GM12873 (cell line): Measurements from ENCODE around the gene SMAD7.
A peak's percentile ranks its signal among the peaks of the same experiment; 100 is the strongest.

Source experiments
- TF ChIP-seq, protein P1 (sequence below): IDR thresholded peaks from 2 replicates; pipeline ENCODE4 v1.5.1; 2012; ENCODE audit warnings: low read depth, mild to moderate bottlenecking, moderate library complexity, low read length, control low read depth; ENCODE audit not compliant: insufficient read depth; ENCODE audit errors: missing control alignments

SMAD7 gene

GRCh38 chr18:48949606-48950535 is 894 bp downstream of the SMAD7 start:
- TF ChIP-seq, protein P1, sequence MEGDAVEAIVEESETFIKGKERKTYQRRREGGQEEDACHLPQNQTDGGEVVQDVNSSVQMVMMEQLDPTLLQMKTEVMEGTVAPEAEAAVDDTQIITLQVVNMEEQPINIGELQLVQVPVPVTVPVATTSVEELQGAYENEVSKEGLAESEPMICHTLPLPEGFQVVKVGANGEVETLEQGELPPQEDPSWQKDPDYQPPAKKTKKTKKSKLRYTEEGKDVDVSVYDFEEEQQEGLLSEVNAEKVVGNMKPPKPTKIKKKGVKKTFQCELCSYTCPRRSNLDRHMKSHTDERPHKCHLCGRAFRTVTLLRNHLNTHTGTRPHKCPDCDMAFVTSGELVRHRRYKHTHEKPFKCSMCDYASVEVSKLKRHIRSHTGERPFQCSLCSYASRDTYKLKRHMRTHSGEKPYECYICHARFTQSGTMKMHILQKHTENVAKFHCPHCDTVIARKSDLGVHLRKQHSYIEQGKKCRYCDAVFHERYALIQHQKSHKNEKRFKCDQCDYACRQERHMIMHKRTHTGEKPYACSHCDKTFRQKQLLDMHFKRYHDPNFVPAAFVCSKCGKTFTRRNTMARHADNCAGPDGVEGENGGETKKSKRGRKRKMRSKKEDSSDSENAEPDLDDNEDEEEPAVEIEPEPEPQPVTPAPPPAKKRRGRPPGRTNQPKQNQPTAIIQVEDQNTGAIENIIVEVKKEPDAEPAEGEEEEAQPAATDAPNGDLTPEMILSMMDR, result peak; percentile 11

DNA sequence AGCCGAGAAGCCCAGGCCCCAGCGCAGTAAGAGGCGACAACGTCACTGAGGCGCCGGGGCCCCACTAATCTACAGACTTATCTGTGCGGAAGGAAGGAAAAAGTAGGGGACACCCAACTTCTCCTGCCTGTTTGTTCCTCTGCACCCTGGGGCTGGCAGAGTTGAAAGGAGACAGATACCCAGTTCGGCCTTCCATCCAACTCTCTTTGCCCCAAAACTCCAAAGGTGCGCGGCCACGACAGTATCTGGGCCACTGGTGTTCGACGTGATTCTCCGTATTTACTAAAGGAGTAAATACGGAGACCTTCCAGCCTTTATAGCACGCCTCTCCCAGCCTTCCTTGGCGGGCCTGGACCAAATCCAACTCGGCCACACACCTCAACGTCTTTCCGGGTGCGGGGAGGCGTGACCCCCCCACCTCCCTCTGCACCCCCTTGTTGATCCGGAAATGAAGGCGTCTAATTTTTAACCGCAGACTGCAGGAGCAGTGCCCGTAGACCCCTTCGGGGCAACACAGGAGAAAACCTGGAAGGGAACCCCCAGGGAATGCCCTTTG is 1.6 kb downstream of the SMAD7 start:
- TF ChIP-seq, protein P1, result no peak

DNA sequence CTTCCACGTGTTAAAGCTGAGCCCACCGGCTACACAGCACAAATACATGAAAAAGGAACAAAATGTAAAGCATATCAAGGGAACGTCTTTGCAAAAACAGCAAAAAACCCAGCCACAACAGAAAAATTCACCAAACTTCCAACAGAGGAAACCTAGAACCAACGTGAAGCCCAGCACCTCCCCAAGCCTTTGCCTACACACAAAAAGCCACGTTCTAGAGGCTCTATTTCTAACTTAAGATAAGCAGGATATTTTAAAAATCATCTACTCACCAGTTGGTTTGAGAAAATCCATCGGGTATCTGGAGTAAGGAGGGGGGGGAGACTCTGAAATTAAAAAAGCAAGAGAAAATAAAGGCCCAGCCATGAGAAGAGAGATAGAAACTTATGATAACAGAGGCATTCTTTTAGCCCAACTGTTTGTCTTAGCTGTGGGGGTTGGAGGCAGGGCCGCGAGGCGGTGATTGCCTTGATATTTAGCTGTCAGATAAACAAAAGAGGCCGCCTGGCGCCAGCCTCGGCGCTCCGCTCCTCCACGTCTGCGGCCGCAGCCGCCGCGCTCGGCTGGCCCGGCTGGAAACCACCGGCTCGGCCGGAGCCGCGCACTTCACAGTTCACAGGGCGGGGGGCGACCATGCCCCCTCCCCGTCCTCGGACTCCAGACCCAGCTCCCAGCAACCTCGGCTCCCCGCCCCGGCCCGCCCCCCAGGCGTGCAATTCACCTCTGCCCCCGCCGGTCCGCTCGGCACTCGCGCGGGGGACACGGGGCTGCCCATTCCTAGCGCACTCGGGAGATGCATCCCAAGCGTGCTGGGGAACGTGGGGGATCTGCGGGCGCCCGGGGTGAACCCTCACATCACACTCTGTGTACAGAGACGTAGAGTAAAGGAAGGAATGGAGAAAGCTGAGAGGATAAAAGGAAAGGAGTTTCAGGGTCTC is 2.4 kb downstream of the SMAD7 start:
- TF ChIP-seq, protein P1, result no peak

DNA sequence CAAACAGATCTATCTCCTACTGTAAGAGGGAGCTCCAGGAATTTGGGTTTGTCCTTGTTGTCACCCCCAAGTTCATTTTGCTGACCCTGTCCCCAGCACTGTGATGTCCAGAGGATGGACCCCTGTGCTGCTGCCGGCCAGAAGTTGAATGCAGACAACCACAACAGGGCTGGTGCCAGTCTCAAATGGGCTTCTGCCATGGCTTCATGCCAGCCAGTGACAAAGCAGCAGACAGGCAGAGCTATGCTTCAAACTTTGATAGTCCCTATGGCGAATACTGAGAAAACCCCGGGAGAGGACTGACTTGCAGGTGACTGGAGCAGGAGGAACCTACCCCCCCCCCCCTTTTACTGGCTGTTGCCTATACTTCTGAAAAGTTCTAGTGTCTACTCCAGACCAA is 3.2 kb downstream of the SMAD7 start:
- TF ChIP-seq, protein P1, result no peak

DNA sequence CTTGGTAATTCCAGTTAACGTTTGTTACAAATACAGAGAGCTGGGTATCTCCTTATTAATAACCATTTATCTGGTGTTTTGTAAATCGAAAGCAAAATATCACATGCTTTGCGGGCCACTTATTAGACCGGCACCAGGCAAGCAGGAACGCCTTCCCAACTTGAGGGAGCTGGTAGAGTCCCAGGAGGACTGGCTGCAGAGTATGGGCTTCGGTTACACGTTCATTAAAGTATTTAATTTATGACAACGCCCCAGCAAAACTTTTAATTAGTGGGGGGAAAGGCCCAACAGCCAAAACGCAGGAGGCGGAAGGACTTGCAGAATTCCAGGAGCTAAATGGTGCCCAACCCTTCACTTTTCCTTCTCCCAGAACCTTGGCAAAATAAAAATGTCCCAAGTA is 3.7 kb downstream of the SMAD7 start:
- TF ChIP-seq, protein P1, result no peak

DNA sequence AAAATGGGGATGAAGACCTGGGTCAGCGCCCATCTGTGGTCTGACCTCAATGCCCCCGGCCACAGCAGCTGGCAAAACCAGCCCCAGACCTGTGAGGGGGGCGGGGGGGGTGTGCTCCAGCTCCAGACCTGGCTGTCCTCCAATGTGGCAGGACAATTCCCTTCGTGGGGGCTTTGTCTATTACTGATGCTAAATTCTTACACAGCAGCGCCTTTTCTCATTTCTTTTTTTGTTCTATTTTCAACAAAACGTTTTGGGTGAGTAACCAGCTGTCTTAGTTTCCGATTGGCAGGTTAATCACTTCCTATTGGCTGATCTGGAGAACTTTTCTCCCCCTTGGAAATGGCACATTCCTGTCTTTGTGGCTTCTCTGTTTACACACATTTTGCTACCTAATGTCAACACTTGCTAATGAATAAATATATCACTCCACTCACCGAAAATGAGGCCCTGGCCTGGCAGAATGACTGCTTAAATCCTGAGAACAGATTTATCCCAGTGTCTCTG is 4.4 kb downstream of the SMAD7 start:
- TF ChIP-seq, protein P1, result no peak

- TF ChIP-seq, protein P1, result no peak
Observed at GRCh38 chr18:48945953-48946217, 4.9 kb downstream of the SMAD7 start.
